ENCODE results near the gene NFIC. TPM values are rescaled to one million over a fixed set of nuclear protein-coding genes. Genes with fewer than 3 reads are reported as not detected.
A peak's percentile ranks its signal among the peaks of the same experiment; 100 is the strongest.

Gene NFIC
- total RNA-seq, 2 donors from 2014 or later = 42.0 to 71.3 TPM

DNA sequence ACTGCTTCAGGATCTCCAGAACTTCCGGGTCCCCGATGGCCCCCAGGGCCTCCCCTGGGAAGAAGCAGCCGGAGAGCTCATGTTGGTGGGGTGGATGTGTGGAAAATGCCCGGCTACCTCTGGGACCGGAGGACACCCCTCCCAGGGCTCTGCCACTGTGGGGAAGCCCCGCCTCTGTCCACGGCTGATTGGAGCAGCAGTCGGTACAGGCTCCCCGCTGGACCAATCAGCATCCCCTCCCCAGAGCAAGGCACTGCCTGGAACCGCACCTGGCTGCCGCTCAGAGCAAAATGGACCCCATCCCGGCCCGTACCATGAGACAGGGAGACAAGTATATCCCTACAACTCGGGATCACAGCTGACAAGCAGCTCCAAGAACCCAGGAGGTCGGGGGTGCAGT lies 127.7 kb downstream of the NFIC start:
- H3K36me3 ChIP-seq = peaks cover 18% of the 10 kb centered on the region
- no peak overlapping the region for H3K4me3 ChIP-seq
- H3K9ac ChIP-seq (ENCODE audit: low read depth in 2 of 2, low read length in 2 of 2) = no peak overlapping the region
- H3K4me1 ChIP-seq = no peaks in the 10 kb centered on the region
- no peaks in the 10 kb centered on the region for H3K27me3 ChIP-seq
- no peak overlapping the region for H3K27ac ChIP-seq
- intact Hi-C loops (cut with DNase I) = no loop called here
- no peaks in the 10 kb centered on the region for H3K9me3 ChIP-seq
- TF ChIP-seq, protein P1, sequence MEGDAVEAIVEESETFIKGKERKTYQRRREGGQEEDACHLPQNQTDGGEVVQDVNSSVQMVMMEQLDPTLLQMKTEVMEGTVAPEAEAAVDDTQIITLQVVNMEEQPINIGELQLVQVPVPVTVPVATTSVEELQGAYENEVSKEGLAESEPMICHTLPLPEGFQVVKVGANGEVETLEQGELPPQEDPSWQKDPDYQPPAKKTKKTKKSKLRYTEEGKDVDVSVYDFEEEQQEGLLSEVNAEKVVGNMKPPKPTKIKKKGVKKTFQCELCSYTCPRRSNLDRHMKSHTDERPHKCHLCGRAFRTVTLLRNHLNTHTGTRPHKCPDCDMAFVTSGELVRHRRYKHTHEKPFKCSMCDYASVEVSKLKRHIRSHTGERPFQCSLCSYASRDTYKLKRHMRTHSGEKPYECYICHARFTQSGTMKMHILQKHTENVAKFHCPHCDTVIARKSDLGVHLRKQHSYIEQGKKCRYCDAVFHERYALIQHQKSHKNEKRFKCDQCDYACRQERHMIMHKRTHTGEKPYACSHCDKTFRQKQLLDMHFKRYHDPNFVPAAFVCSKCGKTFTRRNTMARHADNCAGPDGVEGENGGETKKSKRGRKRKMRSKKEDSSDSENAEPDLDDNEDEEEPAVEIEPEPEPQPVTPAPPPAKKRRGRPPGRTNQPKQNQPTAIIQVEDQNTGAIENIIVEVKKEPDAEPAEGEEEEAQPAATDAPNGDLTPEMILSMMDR (IDR thresholded peaks at IDR 0.05) = no peak
- DNase-seq = no peak

DNA sequence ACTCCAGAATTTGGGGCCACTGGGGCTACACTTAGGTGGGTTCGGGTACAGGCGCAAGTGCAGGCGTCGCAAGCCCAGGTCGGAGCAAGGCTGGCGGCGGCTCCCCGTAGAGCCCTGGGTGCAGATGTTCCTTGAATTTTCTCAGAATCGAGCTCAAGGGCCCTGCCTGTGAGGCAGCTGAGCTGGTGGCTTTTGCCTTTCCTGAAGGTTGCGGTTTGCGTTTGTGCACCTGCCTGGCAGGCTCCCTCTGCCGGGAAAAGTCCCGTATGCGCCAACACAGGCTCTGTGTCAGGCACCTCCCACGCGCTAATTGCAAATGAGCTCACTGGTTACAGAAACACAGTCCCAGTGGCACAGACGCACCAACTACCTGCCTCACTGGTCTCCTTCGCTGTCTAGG lies 128.2 kb downstream of the NFIC start:
- Histone ChIP-seq H3K4me1 (peaks cover 3% of the 10 kb centered on the region), H3K4me3 (no peak overlapping the region), H3K9me3 (no peaks in the 10 kb centered on the region), H3K27me3 (no peaks in the 10 kb centered on the region), H3K27ac (no peak overlapping the region), H3K9ac (ENCODE audit: low read depth in 2 of 2, low read length in 2 of 2) (no peak overlapping the region), H3K36me3 (peaks cover 18% of the 10 kb centered on the region)
- intact Hi-C loops (cut with DNase I) = no loop called here
- DNase-seq = no peak
- TF ChIP-seq, protein P1 (IDR thresholded peaks at IDR 0.05) = no peak

DNA sequence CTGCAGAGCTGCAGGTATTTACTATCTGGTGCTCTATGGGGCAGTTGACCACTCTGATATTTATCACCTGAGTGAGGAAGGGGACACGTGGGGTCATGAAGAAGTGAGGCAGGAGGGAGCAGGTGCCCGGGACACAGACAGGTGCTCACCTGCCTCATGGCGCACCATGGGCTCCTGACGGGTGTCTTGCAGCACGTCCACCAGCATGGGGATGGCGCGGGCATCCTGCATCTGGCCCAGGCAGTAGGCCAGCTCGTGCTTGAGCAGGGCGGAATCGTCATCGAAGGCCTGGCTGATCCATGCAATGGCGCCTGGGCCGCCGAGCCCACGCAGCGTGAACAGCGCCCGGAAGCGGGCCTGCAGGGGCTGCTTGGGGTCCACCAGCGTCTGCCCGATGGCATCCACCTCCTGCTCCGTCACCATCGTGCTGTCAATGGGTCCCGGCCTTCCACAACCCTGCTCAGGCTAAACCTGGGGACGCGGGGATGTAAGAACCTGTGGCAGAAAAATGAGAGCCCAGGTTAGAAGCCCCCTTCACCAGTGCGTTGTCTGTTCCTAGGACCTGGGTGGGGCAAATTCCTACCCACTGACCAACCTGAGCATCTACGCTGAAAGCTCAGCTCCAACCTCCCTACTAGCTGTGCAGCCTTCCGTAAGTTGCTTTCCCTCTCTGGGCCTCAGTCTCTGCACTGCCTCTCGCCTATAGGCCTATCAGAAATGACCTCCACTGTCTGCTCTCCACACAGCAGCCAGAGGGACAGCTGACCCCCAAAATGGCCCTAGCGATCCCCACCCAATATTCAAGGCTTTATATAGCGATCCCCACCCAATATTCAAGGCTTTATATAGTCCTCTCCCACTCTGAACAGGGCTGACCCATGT lies 130.2 kb downstream of the NFIC start:
- DNase-seq = no peak
- peaks cover 13% of the 10 kb centered on the region for H3K36me3 ChIP-seq
- peaks cover 6% of the 10 kb centered on the region for H3K4me1 ChIP-seq
- no peak overlapping the region for H3K4me3 ChIP-seq
- no peak overlapping the region for H3K27ac ChIP-seq
- H3K9ac ChIP-seq (ENCODE audit: low read depth in 2 of 2, low read length in 2 of 2) = no peak overlapping the region
- intact Hi-C loops (cut with DNase I) = no loop called here
- no peaks in the 10 kb centered on the region for H3K9me3 ChIP-seq
- no peaks in the 10 kb centered on the region for H3K27me3 ChIP-seq
- TF ChIP-seq, protein P1 (IDR thresholded peaks at IDR 0.05) = no peak

DNA sequence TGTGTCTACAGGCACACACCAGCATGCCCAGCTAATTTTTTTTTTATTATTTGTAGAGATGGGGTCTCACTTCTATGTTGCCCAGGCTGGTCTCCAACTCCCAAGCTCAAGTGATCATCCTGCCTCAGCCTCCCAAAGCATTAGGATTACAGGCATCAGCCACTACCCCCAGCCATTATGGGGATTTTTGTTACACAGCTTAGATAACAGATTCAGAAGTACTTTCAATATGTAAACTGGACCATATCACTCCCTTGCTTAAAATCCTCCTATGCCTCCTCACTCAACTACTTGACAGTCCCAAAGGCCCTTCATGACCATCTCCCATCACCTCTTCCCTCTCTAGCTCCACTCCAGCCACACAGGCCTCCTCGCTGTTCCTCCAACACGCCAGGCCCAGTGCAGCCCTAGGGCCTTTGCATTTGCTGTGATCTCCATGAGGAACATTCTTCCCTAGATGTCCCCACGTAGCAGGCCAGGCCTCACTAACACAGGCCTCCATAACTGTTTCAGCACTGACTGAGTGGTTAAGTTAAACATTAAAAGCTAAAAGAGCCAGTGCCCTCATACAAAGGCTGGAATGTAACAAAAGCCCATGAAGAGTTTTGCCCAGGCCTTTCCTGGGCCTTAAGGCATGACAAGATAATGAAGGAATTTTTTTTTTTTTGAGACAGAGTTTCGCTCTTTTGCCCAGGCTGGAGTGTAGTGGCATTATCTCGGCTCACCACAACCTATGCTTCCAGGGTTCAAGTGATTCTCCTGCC lies 131.6 kb downstream of the NFIC start:
- Histone ChIP-seq H3K9ac (ENCODE audit: low read depth in 2 of 2, low read length in 2 of 2) (no peak overlapping the region), H3K27ac (no peak overlapping the region), H3K27me3 (no peaks in the 10 kb centered on the region), H3K36me3 (peaks cover 6% of the 10 kb centered on the region), H3K9me3 (no peaks in the 10 kb centered on the region), H3K4me1 (peaks cover 6% of the 10 kb centered on the region), H3K4me3 (no peak overlapping the region)
- no peak for DNase-seq
- intact Hi-C loops (cut with DNase I) = no loop called here
- TF ChIP-seq, protein P1 (IDR thresholded peaks at IDR 0.05) = no peak

DNA sequence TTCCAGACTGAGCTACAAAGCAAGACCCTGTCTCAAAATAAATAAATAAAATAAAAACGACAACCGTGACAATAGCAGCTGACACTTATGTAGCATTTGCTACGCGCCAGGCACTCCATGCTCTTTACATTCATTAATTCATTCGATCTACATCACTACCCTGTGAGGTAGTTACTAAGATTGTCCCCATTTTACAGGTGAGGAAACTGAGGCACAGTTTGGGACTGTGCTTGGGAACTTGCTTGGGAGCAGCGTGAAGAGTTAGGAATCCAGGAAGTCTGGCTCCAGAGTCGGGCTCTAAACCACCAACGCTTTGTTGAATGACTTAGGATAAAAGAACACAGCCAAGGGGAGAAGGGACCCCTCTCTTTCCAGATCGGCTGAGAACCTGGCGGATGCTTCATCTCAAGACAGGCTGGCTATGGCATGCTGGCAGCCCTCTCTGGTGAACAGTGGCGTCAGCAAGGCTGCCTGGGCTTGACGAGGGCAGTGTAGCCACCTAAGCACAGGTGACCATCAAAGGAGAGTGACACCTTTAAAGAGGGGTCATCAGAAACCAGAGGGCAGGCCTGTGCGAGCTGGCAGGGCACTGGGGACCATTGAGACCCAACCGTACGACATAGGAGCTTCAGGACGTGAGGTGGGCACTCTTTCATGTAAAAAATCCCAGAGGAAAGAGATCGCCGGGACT lies 133.5 kb downstream of the NFIC start:
- Histone ChIP-seq H3K4me3 (peak overlapping the region; percentile 80), H3K27me3 (no peaks in the 10 kb centered on the region), H3K36me3 (peaks cover 6% of the 10 kb centered on the region), H3K27ac (peak overlapping the region; percentile 36), H3K9ac (ENCODE audit: low read depth in 2 of 2, low read length in 2 of 2) (peak overlapping the region; percentile 88 to 92), H3K4me1 (peaks cover 6% of the 10 kb centered on the region), H3K9me3 (no peaks in the 10 kb centered on the region)
- no peak for DNase-seq
- intact Hi-C loops (cut with DNase I) = no loop called here
- TF ChIP-seq, protein P1 (IDR thresholded peaks at IDR 0.05) = no peak

Data from colonic mucosa (tissue), 4 donors.